GM19328 (cell line): ENCODE data around the gene RAB3A.
"Not testable (repeated sequence)": the region's sequence is repeated elsewhere in the genome, so short reads cannot be mapped to it uniquely, and the experiment has no call there.

Source experiments
- ATAC-seq: cut with Tn5 transposase; IDR thresholded peaks from one replicate; pipeline ENCODE4 v1.9.1; 2021; ENCODE audit warnings: mild to moderate bottlenecking, moderate library complexity; ENCODE audit not compliant: unreplicated experiment

Gene RAB3A

GRCh38 chr19:18171605-18172327 is 32.1 kb downstream of the RAB3A start:
- no peak for ATAC-seq

GRCh38 chr19:18170714-18171255 is 33.1 kb downstream of the RAB3A start:
- ATAC-seq = no peak

DNA sequence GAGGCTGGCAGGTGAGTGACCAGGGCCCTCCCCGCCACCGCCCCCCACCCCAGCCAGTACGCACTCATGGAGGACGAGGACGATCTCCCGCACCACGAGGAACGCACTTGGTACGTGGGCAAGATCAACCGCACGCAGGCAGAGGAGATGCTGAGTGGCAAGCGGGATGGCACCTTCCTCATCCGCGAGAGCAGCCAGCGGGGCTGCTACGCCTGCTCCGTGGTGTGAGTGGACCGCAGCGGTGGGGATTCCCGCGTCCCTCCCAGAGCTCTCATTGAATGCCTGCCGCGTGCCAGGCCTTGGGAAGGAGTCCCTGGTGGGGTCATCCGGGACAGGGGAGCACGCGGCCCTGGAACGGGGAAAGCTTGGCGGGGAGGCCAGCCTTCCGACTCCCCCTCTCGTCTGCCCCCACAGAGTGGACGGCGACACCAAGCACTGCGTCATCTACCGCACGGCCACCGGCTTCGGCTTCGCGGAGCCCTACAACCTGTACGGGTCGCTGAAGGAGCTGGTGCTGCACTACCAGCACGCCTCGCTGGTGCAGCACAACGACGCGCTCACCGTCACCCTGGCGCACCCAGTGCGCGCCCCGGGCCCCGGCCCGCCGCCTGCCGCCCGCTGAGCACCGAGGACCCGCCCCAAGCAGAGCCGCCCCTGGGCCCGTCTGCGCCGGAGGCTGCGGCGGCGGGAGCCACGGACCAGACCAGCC is 35.0 kb downstream of the RAB3A start:
- ATAC-seq = no peak

DNA sequence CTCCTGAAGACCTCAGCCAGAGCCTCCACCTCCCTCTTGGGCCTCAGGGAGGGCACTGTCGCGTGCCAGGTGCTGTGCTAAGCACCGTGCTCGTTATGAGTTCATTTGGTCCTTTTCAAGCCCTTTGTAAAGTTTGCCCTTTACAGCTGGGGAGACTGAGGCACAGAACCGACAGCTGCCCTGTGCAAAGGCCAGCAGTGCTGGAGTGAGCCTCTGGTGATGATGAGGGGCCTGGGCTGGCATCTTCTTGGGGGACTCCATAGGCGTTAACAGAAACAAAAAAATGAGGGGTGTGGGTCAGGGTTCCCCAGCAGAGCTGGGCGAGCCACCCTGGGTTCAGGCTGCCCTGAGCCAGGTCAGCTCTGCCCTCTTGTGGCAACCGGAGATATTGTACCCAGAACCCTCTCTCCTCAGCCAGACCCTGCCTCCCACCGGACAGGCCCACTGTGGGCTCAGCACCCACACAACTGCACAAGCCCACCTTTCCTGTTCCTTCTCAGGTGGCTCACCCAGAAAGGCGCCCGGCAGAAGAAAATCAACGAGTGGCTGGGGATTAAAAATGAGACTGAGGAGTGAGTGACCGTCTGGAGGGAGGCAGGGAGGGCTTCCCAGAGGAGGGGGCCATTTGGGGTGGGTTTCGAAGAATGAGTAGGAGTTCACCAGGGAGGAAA is 35.7 kb downstream of the RAB3A start:
- ATAC-seq = no peak

DNA sequence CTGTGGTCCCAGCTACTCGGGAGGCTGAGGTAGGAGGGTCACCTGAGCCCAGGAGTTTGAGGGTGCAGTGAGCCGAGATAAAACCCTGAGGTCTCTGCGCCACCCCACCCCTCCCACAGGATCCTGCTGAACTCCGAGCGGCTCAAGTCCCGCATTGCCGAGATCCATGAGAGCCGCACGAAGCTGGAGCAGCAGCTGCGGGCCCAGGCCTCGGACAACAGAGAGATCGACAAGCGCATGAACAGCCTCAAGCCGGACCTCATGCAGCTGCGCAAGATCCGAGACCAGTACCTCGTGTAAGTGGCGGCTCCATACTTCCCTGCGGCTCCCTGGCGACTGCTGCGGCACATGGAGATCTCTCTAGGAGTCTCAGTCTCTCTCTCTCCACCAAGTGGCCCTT is 36.8 kb downstream of the RAB3A start:
- no peak for ATAC-seq

DNA sequence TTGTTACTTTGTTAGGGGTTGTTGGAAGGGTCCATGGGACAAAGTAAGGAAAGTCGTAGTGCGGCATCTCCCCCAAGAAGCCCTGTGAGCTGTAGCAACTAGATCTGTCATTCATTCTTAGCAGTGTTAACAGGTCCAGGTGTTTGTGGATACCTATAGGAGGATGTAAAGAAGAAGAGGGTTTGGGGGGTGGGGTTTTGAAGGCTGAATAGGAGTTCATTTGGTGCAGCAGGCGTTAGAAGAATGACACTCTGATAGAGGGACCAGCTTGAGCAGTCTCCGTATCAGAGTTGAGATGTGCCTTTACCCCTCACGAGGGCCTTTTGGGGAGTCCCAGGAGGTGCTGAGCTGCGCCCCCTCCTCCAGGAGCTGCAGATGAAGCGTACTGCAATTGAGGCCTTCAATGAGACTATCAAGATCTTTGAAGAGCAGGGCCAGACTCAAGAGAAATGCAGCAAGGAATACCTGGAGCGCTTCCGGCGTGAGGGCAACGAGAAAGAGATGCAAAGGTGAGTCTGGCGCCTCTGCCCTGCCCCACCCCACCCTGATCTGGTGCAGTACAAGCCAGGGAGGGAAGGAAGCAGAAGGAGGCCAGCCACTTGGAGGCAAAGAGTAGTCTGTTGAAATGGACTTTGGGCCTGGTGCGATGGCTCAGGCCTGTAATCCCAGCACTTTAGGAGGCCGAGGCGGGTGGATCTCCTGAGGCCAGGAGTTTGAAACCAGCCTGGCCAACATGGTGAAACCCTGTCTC is 37.9 kb downstream of the RAB3A start:
- no peak for ATAC-seq

DNA sequence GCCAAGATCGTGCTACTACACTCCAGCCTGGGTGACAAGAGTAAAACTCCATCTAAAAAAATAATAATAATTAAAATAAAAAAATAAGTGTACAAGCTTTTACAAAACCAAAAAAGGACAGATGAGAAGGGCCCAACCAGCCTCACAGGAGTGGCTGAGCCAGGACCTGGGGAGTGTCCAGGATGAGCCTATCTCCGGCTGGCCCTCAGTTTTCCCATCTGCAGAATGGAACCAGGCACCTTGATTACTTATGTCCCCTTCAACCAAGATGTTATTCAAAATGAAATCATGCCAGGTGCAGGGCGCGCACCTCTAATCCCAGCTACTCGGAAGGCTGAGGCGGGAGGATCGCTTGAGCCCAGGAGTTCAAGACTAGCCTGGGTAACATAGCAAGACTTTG is 39.8 kb downstream of the RAB3A start:
- ATAC-seq = no peak

GRCh38 chr19:18161636-18162002 is 42.2 kb downstream of the RAB3A start:
- ATAC-seq = no peak

DNA sequence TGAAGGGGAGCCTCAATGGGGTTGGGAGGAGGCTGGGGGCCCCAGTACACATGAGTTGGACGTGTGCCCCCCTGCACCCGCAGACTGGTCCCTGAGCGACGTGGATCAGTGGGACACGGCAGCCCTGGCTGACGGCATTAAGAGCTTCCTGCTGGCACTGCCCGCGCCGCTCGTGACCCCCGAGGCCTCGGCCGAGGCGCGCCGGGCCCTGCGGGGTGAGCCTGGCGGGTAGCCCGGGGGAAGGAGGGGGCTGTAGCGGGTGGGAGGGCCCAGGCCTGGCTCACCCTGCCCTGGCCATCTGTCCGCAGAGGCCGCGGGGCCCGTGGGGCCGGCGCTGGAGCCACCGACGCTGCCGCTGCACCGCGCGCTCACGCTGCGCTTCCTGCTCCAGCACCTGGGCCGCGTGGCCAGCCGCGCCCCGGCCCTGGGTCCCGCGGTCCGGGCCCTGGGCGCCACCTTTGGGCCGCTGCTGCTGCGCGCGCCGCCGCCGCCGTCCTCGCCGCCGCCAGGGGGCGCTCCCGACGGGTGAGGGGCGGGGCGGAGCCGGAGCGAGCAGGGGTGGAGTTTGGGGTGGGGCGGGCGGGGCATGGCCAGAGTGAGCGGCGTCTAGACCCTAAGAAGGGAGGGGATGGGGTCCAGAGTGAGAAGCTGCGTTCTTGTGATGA is 42.7 kb downstream of the RAB3A start:
- peak; percentile 68 for ATAC-seq

DNA sequence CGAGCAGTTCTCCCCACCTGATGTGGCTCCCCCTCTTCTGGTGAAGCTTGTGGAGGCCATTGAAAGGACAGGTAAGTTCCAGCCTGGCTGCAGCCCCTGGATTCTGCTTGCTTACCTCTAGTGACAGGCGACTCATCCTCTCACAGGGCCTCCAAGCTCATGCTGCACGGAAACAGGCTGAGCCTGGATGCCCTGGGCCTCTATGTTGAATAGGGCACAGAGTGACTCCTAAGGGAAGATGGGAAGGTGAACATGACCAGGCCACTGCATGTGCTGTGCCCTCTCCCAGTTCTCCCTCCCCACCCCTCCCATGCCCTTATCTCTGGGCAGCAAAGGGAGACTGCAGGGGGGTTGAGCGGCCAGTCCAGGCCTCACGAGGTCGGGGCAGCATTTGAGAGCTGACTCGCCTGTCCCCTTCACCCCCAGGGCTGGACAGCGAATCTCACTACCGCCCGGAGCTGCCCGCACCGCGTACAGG is 43.3 kb downstream of the RAB3A start:
- ATAC-seq = no peak

DNA sequence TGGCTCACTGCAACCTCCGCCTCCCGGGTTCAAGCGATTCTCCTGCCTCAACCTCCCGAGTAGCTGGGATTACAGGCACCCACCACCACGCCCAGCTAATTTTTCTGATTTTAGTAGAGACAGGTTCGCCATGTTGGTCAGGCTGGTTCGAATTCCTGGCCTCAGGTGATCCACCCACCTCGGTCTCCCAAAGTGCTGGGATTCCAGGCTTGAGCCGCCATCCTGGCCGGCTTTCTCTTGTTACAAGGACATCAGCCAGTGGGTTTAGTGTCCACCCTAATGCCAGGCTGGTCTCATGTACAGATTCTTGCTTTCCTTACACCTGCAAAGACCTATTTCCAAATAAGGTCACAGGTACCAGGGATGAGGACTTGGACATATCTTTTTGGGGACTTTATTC is 44.0 kb downstream of the RAB3A start:
- ATAC-seq = no peak

DNA sequence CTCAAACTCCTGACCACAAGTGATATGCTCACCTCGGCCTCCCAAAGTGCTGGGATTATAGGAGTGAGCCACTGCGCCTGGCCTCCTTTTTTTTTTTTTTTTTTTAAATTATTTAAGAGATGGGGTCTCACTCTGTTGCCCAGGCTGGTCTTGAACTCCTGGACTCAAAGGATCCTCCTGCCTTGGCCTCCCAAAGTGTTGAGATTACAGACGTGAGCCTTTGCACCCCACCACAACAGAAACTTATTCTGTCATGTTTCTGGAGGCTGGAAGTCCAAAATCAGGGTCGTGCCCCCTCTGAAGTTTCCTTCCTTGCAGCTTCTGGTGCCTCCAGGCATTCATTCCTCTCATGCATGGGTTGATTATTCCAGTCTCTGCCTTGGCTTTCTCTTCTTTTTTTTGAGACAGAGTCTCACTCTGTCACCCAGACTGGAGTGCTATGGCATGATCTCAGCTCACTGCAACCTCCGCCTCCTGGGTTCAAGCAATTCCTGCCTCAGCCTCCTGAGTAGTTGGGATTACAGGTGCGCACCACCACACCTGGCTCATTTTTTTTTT is 44.7 kb downstream of the RAB3A start:
- ATAC-seq = not testable (repeated sequence)

DNA sequence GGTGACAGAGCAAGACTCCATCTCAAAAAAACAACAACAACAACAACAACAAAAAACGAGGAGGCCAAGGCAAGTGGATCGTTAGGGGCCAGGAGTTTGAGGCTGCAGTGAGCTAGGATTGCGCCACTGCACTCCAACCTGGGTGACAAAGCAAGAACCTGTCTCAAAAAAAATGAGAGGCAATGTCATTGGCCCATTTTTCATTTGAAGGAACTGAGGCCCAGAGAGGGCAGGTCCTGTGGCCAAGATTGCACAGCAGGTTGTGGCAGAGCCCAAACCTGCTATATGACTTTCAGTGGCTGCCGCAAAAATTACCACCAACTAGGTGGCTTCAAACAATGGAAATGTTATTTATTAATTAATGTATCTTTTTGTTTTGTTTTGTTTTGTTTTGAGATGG is 45.4 kb downstream of the RAB3A start:
- no peak for ATAC-seq

- no peak for ATAC-seq
Measured at GRCh38 chr19:18157465-18158063, 46.3 kb downstream of the RAB3A start.

DNA sequence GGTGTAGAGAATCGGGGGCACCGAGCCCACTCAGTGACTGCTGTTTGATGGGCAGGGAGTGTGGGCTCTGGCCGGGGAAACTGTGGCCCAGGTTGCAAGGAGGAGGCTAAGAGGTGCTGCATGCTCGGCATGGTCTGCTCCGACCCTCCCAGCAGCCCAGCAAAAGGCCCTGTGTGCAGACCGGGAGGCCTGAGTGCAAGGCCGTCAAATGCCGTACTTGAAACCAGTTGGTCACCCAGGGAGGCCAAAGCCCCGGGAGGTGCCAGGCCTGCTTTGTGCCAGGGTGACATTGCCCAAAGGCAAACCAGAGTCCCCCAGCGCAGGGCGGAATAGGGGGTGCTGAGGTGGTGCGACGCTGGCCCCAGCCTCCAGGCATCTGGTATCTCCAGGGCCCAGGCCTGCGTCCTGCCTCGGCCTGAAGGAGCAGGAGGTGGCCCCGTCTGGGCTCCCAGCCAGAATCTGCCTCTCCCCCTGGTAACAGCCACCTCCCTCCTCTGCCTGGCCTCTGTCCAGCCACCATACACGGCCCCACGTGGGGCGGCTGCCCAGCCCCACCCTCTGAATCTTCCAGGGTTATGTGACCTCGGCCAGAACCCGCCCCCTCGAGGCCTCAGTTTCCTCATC is 46.9 kb downstream of the RAB3A start:
- no peak for ATAC-seq

- ATAC-seq = no peak
Measured at GRCh38 chr19:18156268-18156667, 47.6 kb downstream of the RAB3A start.

GRCh38 chr19:18155095-18156087 is 48.5 kb downstream of the RAB3A start:
- no peak for ATAC-seq

- ATAC-seq = peak; percentile 1
Measured at GRCh38 chr19:18153556-18154134, 50.2 kb downstream of the RAB3A start.
